Gastroesophageal sphincter (tissue), 4 donors: Measurements from ENCODE around the gene UEVLD. TPM values are rescaled to one million over a fixed set of nuclear protein-coding genes. Genes with fewer than 3 reads are reported as not detected.

Source experiments
- total RNA-seq, 4 donors: library from RNA; depleted of rRNA; stranded (reverse); fragments of >200 nt; gene quantifications; one replicate each; pipeline ENCODE4 v1.1.0, GENCODE V29; 2016

The UEVLD gene
- total RNA-seq, 4 donors from 2014 or later: 33.7 to 45.6 (median 38.9) TPM

Other genes with a start within 250 kb of the UEVLD start
- gene LDHA, start 194.2 kb downstream of the UEVLD start, total RNA-seq: 100 to 1,000 TPM; 394 to 614 (median 526) TPM
- not detected for gene LDHC, start 176.4 kb downstream of the UEVLD start, total RNA-seq
- not detected for gene LDHAL6A, start 132.9 kb downstream of the UEVLD start, total RNA-seq
- gene TSG101, start 61.8 kb downstream of the UEVLD start, total RNA-seq: 10 to 100 TPM; 60.1 to 72.8 (median 66.5) TPM
- 10 to 100 TPM in 2 of 4 donors, 1 to 10 TPM in 1, not detected in 1; 4.2 to 13.9 (median 10.4) TPM for gene MISFA, start 11.1 kb upstream of the UEVLD start, total RNA-seq
- gene SPTY2D1, start 45.6 kb upstream of the UEVLD start, total RNA-seq: 10 to 100 TPM; 16.3 to 30.1 (median 25.3) TPM
- 1 to 10 TPM; 2.6 to 5.5 (median 3.1) TPM for gene TMEM86A, start 110.0 kb upstream of the UEVLD start, total RNA-seq
- under 1 TPM in 1 of 4 donors, not detected in 3; 0.13 TPM for gene IGSF22, start 137.5 kb upstream of the UEVLD start, total RNA-seq
- 1 to 10 TPM; 1.3 to 4.4 (median 3.8) TPM for gene PTPN5, start 203.1 kb upstream of the UEVLD start, total RNA-seq